GM19035 (cell line): Measurements from ENCODE around the gene AOPEP.

Experiments
- ATAC-seq: cut with Tn5 transposase; IDR thresholded peaks from one replicate; pipeline ENCODE4 v1.9.1; 2021; ENCODE audit not compliant: unreplicated experiment

The AOPEP gene, protein sequence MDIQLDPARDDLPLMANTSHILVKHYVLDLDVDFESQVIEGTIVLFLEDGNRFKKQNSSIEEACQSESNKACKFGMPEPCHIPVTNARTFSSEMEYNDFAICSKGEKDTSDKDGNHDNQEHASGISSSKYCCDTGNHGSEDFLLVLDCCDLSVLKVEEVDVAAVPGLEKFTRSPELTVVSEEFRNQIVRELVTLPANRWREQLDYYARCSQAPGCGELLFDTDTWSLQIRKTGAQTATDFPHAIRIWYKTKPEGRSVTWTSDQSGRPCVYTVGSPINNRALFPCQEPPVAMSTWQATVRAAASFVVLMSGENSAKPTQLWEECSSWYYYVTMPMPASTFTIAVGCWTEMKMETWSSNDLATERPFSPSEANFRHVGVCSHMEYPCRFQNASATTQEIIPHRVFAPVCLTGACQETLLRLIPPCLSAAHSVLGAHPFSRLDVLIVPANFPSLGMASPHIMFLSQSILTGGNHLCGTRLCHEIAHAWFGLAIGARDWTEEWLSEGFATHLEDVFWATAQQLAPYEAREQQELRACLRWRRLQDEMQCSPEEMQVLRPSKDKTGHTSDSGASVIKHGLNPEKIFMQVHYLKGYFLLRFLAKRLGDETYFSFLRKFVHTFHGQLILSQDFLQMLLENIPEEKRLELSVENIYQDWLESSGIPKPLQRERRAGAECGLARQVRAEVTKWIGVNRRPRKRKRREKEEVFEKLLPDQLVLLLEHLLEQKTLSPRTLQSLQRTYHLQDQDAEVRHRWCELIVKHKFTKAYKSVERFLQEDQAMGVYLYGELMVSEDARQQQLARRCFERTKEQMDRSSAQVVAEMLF

GRCh38 chr9:94726495-94727191 lies at the start of gene AOPEP:
Gene AOPEP, plus strand, starts transcription at chr9:94726699. Its CDS starts 33,085 bp downstream, at chr9:94759784.
- ATAC-seq = peak; percentile 97

GRCh38 chr9:94677929-94678328 lies 48.6 kb upstream of the AOPEP start:
- no peak for ATAC-seq

DNA sequence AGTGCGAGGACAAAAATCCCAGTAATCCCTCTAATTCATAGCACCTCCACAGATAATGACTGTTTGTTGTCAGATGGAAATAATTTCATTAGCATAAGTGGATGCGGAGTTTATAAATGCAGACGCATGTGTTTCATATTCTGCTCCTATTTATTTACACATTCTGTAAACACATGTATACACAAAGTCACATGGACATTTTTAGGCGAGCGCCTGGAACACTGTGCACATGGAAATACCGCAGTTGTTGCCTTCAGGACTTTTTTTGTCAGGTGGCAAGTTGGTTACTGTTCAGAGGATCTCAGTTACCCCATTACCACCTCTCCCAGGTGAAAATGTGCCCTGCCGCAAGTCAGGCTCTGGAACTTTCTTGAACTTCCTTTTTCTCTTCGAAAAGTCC lies 46.9 kb upstream of the AOPEP start:
- no peak for ATAC-seq

DNA sequence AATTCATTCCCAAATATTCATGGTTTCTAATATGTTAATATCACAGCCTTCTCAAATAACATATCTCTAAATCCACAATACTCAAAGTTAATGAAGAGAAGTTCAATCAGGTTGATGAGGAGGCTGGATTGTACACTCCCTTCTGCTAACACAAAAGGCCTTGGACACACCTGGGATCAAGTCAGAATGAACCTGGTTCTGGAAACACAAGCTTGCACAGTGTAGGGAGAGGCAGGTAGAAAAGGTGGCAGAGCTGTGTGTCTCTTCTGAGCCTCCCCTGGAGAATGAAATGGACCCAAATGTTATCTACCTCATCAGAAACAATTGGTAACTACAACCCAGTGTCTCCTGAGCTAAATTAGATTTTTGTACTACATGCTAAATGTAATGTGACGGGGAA lies 46.5 kb upstream of the AOPEP start:
- ATAC-seq = no peak

DNA sequence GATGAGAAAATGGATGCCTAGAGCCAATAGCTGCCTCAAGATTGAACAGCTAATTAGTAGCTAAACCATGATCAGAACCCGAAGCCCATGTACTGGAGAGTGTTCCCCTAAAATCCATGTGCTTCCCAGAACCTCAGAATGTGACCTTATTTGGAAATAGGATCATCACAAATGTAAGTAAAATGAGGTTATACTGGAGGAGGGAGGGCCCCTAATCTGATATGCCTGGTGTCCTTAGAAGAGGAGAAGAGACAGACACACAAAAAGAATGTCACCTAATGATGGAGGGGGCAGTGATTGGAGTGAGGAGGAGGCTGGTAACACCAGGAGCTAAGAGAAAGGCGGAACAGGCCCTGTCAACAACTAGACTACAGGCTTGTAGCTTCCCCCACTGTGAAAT lies 45.9 kb upstream of the AOPEP start:
- ATAC-seq = no peak

DNA sequence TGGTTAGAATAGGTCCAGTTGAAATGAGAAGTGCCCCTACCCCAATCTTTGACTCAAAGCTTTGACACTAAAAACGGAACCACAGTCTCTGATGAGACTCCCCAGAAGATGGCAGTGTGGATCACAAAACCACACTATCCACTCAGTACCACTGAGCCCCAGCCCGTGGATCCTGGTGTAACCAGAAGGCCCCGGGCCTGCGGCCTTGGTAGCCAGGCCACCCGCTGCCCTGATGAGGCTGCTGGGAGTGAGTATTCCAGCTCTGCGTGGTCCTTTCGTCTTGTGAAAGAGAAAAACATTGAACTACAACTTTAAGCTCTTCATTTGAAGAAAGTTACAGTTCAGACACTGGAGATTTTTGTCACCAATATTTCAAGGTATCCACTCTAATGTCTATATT lies 45.0 kb upstream of the AOPEP start:
- ATAC-seq = peak; percentile 64

DNA sequence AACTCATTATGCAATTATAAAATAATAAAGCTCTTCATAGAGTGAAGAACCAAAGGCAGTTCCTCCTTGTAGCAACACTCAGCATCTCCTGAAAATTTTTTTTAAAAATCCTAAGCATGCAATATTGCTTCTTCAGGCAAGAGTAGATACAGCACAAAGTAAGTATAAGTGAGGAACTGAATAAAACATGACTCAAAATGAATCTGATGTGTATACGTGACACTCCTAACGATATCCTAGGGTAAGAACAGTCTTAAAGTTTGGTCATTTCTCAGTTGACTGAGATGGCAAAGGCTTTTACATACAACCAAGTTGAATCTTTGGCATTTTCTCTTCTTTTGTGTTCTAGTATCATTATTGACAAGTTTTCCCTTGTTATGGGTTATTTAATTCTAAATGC lies 41.1 kb upstream of the AOPEP start:
- no peak for ATAC-seq

DNA sequence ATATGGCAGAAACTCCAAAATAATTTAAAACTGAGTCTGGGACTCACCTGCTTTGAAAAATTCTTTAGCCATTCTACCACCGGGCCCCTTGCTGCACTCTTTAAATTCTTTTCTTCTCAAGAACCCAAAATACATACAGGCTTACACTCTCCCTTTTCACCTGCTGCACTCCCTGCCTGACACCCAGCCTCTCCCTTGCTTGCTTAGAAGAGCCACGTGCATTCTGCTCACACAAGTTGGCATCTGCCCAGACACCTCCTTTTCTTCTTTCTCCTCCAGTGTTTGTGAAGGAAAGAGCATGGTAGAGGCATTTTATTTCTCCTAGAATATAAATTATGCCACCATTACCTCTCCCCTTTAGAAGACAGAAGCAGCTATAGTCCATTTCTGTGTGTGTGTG lies 39.0 kb upstream of the AOPEP start:
- no peak for ATAC-seq

- ATAC-seq = no peak
Observed at GRCh38 chr9:94690344-94690743, 36.2 kb upstream of the AOPEP start.

GRCh38 chr9:94692601-94693000 lies 33.9 kb upstream of the AOPEP start:
- no peak for ATAC-seq

DNA sequence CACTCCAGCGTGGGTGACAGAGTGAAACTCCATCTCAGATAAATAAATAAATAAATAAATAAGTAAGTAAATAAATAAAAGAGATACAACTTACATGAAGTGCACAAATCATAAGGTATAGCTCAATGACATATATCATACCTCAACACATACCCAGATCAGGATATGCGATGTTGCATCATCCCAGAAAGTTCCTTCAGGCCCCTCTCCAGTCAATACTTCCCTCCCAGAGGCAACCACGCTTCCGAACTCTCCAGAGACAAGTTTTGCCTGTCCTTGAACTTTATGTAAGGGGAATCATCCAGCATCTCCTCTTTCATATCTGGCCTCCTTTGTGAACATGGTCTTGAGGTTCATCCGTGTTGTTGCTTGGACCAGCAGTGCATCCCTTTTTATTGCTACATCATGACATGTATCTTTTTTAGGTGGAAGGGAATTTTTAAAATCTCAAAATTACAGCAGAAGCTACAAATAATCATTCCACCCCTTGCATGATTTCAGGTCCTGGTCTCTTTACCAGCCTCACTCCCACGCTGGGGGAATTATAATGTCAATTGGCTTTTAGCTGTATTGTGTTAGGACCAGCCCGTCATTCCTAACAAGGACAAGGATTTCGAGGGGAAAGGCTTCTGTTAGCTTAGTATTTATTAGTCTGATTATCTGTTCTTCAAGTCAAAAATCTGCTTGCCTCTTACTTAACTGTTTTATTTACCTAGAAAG lies 32.9 kb upstream of the AOPEP start:
- ATAC-seq = no peak

DNA sequence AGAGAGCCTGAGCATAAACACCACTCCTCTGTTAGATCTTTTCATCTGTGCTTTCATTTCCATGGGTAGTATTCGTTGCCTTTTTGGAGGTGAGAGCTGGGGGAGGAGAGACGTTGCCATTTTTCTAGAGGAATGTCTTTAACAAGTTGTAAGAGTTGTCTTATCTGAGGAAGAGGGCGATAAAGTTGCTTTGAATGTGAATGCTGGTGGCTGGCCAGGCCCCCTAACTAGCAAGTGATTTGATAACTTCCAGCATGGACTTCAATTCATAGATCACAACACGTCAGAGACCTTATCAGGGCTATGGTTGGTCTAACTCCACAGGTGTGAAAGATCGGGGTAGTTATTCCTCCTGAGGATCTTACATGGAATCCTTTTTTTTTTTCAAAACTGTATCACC lies 30.0 kb upstream of the AOPEP start:
- no peak for ATAC-seq

DNA sequence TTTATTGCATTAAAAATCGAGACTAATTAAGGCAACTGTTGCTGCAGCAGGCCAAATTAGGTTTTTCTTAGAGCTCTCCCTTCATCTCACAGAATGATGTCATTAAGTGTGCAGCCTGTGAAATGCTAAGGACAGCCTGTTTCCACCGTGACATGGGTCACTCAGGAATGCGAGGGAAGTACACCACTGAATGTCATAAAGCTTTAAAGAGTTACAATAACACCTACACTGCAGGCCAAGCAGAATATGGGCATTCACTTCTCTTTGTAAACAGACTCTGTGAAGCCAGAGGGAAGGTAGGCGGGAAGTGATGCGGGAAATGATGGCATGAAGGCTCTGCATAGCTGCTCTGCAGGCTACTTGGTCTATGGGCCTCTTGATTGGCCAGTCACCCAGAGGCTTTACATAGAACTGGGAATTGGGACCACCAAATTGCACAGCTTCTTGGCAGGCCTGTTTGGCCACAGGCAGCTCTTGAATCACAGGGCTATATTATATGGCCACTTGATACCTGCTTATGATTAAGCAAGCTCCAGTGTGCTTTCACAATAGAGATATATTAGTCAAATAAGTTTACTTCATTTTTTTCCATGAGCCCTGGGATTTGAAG lies 28.4 kb upstream of the AOPEP start:
- no peak for ATAC-seq

DNA sequence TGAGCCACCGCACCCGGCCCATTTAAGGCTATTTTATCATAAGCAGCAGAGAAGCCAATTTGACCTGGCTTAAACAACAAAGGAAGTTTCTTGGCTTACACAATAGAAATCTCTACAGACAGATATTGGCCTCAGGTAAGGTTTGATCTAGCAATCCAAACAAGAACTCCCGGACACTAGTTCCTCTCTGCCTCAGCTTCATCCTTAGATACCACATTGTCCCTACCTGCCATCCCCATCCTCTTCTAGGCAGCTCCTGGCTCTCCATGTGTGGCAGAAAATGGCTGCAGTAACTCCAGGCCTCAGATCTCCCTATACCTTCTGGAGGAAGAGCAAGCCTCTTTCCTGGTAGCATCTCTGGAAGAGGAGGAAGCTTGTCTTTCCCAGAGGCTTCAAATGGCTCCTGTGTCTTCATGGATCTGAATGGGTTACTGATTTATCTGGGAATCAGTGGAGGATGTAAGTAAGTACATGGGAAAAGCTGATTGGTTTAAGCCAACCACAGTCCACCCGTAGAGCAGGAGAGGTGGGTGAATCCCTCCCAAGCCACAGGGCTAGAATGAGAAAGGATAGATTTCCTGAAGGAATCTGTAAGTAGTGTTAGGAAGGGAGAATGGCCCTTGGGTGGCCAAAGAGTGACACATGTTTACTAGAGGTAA lies 26.7 kb upstream of the AOPEP start:
- no peak for ATAC-seq

GRCh38 chr9:94700445-94700844 lies 26.1 kb upstream of the AOPEP start:
- ATAC-seq = no peak

DNA sequence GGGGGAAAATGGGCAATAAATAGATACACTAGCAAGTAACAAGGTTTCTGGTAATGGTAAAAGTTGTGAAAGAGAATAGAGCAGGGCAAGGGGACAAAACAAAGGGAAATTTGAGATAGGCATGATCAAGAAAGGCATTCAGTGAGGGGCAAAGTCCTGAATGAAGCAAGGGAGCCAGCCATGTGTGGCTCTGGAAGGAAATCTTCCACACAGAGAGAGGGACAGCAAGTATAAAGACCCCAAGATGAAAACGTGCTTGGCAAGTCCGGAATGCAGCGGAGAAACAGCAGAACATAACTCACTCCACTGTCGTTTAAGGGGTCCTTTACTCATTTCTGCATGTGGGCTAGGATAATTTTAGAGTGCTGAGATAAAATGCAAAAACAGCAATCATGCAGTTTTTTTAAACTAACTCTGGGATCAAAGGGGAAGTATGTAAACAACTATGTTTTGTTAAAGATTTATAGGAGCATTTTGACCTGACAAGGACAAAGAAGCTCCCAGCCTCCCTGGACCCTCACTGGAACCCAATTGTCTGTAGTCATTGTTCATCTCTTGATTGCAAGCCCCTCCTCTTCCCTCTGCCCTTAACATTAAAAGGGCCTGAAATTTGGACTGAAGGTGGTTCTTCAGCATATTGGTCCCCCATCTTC lies 22.9 kb upstream of the AOPEP start:
- no peak for ATAC-seq

- ATAC-seq = no peak
Observed at GRCh38 chr9:94705162-94705702, 21.3 kb upstream of the AOPEP start.

GRCh38 chr9:94706922-94707321 lies 19.6 kb upstream of the AOPEP start:
- ATAC-seq = no peak
